HG03575 (cell line): Measurements from ENCODE around the gene SLIT3.
"Not testable (repeated sequence)": the region's sequence is repeated elsewhere in the genome, so short reads cannot be mapped to it uniquely, and the experiment has no call there.

Experiments used
- ATAC-seq: cut with Tn5 transposase; IDR thresholded peaks from one replicate; pipeline ENCODE4 v1.9.1; 2021; ENCODE audit not compliant: unreplicated experiment, insufficient number of reproducible peaks, low FRiP score; ENCODE audit errors: extremely low read depth

The SLIT3 gene

DNA sequence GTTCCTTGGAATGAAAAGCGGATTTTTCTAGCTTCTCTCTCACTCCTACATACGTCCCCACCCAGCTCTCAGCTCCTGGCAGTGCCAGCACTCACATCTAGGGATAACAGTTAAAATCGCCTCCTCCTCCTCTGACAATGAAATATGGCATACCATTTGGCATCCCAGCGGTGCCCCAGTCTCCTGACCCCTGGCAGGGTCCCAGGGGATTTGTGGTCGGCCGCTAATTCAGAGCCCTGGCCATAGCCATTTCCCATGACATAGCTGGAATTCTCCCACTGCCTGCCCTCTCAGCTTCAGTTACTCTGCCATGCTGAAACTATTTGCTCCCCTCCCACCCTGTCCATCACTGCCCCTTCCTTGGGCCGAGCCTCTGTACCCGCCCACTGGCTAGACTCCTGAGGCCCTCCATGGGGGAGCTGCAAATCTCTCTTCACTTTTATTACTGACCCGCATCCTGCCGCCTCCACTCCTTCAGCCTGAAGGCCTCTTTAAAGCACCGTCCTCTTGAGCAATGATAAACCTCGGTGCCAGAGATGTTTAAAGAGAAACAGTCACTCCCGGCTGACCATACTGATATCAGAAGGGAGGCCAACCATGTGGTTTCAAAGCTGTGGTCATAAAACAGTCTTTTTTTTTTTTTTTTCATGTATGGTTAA is 139.8 kb downstream of the SLIT3 start:
- no peak for ATAC-seq

DNA sequence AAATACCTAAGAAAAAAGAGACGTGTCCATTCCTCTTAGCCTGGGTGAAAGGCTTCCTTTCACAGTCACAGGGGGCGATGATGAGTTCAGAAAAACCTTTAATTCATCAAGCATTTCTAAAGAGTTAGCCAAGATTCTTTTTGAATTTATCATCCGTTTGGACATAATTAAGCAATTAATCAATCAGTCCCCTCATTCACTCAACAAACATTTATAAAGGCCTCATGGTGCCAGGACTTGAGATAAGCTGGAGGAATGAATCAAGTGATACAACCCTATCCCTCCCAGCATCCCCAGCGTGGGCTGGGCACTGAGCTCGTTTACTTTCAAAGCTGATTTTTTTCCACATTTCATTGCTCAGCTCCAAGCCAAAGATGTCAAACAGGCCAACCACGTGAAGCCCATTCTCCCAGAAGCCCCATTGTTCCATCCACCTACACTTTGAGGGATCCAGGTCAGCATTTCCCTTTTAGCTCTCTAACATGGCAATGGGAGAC is 140.5 kb downstream of the SLIT3 start:
- no peak for ATAC-seq

DNA sequence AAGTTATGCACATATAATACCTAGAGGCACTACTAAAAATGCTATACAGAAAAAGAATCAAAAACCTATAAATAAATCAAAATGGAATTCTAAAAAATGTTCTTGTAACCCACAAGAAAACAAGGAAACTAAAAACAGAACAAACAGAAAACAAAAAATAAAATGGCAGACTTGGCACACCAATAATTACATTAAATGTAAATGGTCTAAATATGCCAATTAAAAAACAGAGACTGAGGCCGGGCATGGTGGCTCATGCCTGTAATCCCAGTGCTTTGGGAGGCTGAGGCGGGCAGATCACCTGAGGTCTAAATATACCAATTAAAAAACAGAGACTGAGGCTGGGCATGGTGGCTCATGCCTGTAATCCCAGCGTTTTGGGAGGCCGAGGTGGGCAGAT is 142.2 kb downstream of the SLIT3 start:
- ATAC-seq = no peak

DNA sequence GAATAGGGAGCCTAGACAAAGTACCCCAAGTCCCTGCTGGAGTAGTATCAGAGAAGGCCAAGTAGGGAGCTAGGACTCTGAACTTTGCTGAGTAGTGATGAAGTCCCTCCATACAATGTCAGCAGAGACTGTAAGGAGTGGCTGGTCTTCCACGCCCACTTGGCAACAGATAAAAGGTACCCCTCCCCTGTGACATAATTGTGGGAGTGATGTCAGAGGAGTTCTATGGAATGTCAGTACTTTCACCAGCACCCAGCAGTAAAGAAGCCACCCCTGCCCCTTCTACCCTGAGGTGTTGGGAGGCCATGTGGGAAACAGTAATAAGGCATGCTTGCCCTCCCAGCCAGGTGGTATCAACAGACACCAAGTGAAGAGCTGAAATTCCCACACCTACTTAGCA is 143.9 kb downstream of the SLIT3 start:
- ATAC-seq = no peak

DNA sequence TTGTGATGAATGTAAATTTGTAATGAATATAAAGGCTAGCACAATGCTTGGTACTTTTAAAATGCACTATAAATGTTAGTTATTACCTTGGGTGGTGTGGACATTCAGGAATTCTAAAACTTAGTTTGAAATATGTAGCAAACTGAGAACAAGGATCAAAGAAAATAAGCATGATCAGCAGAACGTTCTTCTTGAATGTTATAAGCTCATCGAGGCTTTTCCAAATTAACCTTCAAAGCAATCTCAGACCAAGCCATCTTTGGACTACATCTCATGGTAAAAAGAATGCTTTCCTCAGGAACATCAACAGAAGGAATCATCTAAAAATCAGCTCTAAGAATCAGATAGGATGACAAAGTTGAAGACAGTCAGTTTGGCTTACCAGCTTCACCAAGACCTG is 146.3 kb downstream of the SLIT3 start:
- ATAC-seq = no peak

DNA sequence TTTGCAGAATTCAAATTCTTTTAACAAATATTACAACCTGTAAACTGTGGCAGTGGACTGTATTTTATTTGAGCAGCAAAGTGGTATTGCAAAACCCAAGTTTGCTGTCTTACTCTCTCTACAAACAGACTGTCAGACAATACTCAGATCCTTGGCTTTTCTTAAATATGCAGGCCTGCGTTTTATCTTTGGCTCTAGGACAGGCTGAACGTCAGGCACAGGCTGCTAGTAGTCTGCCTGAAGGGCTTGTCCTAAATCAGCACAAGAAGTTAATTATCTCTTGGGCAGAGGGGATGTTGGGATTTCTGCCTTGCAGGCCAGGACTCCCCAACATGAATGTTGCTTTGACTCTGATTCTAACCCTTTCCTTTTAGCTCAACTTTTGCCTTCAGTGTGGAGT is 147.5 kb downstream of the SLIT3 start:
- ATAC-seq = no peak

DNA sequence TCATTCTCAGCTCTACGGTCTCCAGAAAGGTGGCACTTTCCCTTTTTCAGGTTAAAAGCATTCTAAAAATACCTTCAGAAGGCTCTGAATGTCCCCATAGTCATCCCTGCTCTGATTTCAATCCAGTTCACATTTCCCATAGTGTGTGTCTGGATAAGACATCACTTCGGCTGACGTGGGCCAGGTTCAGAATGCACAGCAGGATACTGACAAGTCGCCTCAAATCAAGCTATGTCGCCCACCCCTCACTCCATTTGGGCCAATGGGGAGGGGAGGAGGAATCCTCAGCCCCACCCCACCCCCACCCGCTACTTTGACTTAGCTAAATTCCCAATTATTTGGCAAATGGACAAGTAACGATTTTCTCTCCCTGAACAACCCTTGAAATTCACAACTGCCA is 148.0 kb downstream of the SLIT3 start:
- ATAC-seq = no peak

DNA sequence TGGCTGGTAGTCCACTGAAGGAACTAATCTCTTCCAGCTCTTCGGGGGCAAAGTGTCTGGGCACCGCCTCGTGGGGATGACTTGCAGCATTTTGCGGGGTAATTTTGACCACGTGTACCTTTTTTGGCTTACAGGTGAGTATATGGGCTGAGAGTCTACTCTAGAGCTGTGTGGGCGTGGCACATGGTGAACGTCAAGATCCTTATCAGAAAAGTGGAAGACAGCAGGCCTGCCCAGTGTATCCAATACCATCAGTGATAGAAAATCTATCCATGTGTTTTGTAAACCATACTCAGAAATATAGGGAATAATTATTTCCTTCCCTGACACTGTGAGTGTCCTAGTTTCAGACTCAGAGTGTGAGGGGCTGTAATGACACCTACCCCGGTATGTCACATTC is 148.5 kb downstream of the SLIT3 start:
- ATAC-seq = no peak

DNA sequence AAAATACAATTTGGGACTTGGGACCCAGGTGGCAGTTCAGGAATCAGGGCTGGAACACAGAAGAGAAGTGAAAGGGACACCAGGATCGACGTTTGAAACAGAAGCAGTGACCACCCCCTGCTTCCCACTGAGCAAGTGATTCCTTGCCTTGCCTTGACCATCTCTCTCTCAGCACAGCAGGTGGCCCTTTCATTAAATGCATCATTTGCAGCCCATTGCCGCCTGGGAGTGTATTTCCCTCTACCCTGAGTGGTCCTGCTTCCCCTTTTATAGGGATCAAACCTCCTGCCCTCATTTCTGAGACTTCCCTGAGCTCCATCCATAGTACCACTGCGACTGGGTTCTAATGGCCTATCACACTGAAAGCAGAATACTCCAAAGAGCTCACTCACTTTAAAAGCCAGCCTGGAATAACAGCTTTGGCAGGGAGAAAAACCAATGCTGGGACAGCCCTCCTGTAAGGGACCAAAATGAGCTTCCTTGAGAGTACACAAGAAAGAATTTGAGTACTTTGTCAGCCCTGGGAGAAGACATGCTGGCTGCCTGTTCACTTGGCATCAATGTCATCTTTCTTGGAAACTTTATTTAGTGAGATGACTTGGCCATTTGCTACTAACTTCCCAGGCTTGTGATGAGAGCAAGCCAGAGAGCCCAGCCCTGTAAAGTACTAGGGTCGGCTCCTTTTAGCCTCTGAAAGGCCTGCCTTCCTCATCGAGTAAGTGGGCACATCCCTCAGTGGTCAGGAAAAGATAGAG is 149.7 kb downstream of the SLIT3 start:
- no peak for ATAC-seq

DNA sequence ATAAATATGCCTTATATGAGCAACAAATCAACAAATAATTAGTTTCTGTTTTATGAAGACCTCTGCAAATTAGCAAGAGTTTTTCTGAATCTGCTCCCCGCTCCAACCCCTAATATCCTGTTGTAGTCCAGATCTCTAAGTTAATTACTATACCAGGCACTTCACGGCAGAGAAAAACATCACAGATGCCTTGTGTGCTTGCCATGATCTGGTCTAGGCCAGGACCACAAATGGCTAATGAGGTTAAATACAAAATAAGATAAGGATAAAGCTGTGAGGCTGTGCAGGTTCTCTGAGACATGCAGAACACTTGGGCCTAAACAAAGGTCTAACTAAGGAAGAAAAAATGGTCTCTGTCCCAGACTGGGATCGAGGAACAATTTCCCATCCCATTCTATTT is 150.8 kb downstream of the SLIT3 start:
- no peak for ATAC-seq

DNA sequence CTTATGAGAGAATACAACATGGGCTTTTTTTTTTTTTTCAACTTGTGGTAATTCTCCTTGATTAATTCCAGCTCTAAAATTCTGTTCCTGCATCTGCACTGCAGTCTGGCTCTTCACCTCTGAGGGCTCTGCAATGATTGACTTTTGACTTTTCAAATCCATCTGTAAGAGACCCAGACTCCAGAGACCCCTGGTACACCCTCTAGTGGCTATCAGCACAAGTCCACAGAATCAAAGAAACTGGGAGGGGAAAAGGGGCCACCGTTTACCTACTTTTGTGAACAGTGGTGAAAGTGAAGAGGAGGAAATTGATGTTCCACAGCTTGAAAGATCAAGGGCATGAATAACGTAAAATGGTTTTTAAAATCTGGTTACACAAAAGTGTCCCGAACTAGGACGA is 151.6 kb downstream of the SLIT3 start:
- no peak for ATAC-seq

DNA sequence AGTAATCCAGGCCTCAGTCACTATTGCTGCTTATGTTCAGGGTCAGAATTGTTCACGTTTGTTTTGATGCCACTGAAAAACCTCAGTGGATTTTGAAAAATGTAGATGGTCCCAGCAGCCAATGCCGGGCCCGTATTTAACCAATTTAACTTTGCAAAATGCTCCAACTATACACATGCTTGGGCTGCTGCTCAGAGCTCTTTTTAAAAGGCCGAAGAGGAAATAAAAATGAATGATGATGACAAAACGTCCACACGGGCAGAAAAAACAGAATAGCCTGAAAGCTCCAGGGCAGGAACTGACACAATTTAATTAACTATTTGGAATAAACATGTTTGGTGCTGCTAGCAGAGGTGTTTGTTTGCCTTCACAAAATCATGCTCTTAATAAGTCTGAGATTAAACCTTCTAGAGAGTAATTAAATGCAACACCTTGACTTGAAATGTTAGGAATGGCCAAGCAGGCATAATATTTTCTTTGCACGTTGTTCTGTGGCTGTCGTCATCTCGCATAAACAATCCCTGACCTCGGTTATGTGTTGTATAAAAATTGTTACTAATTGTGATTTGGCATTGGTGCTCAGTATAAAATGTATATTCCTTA is 152.7 kb downstream of the SLIT3 start:
- no peak for ATAC-seq

DNA sequence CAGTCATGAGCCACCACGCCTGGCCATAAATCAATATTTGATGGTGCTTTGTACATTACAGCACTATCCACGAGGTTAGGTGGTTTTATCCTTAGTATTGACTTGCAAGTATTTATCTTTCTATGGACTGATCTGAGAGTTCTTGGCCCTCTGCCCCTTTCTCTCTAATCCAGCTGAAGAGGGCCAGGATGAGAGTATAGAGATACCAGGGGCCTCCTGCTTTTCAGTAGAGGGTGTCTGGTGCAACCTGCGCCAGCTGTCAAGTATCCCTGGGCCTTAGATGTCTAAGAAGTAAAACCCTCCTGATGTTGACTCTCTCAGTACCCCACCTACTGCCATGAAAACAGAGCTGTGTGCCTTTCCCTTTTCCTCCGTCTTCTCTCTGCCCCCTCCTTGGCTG is 153.4 kb downstream of the SLIT3 start:
- no peak for ATAC-seq

DNA sequence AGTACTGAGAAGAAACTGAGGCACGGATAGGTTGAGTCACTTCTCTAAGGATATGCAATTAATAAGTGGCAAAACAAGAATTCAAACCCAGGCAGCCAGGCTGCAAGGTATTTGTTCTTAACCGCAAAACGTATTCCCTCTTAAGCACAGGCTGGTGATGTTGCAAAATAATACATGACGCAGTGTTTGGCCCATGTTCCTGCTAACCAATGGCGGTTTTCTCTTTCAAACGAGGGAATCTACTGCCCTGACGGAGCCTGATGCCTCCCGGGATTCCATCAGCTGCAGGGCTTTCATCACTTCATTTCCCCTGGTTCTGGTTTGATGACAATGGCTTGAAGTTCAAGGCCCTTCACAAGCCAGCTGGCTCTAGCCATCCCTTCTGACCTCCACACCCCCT is 154.8 kb downstream of the SLIT3 start:
- ATAC-seq = no peak

DNA sequence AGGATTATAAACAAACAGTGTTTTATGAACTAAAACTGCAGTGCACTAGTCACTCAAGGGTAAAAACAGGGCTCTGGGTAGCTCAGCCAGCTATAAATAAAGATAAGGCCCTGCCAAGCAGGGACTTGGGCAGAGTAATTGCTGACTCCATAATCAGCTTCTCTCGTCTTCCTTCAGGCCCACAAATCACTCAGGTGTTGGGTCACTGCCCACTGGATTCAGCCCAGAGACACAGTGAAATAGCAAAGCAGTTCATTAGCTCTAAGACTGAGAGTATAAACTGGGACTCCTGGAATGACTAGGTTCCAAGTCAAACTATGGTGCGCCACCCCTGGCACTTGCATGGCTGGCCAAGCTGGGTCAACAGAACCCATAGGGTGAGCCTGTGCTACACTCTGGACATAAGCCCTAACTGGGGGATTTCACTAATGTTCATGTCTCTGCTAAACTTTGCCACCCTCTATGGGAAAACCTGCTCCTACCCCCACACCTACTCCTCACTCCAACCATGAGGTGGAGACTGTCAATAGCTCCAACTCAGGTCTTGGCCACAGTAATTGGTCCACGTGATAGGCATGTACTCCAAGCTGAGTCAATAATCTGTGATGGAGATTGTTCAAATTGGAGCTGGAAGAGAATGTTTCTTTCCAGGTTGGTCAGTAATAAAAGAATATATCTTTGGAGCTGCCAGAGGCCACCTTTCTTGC is 158.5 kb downstream of the SLIT3 start:
- ATAC-seq = no peak

DNA sequence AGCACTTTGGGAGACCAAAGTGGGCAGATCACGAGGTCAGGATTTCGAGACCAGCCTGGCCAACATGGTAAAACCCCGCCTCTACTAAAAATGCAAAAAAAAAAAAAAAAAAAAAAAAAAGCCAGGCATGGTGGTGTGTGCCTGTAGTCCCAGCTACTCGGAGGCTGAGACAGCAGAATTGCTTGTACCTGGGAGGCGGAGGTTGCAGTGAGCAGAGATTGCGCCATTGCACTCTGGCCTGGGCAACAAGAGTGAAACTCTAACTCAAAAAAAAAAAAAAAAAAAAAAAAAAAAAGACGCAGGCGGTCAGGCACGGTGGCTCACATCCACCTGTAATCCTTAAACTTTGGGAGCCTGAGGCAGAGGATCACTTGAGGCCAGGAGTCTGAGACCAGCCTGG is 160.7 kb downstream of the SLIT3 start:
- not testable (repeated sequence) for ATAC-seq

DNA sequence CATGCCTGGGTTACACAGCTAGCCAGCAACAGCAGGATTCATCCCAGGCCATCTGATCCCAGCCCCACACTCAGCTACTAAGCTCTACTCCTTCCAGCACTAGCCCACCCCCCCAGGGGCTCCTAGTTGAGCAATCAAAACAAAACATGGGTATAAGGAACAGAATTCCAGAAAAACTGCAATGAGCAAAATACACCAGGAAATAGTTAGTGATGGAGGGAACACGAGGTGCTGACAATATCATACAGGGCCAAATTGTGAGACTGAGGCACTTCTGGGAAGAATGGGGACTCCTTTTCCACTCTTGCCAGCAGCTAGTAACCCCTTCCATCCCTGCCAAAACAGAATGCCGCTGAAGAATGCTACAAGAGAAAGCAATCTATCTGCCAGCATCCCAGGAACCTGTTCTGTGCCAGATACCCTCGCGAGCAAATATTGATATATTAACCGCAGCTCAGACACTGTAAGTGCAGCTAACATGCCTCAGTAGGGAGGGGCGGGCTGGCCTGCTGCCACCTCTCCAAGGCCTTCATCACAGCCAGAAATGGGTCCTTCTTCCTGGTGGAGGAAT is 161.4 kb downstream of the SLIT3 start:
- ATAC-seq = no peak

DNA sequence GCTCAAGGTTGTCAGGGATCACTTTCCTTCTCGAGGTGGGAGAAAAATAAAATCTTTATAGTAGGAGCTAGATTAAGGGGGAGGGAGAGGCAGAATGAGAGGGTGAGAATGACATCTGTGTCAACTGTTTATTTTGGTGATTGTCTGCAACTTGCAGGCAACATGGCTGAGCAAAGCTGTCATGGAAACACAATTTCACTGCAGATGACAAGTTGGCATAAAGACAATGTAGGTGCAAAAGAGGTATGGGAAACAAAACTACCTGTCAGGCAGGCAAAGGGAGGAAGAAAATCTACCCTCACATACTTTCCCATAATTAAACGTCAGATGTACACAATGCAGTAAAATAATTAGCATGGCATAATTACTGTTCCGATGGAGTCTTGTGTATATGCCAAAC is 167.4 kb downstream of the SLIT3 start:
- no peak for ATAC-seq

DNA sequence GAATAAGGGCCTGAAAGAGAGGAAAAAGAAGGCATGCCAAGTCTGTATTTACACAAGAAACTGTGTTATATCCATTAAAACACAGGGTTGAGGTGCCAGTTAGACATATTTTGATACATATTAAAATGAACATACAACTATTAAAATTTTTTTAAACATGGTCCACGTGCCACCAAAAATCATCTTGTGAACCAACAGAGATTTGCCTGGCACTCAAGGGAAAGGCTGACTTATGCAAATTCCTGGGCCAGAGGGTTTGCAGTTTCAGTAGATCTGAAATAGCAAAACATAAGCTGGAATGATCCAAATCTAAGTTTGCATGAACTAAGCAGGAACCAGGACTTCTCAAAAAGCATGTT is 168.7 kb downstream of the SLIT3 start:
- ATAC-seq = no peak
